Fibroblast of skin of back (primary cell): ENCODE measurements around the gene PCNX1.
A peak's percentile ranks its signal among the peaks of the same experiment; 100 is the strongest.

Experiments
- DNase-seq: peaks from one replicate; pipeline ENCODE4 v3.0.0-alpha.2; 2013

PCNX1 gene

GRCh38 chr14:70889555-70889954 lies 17.7 kb upstream of the PCNX1 start:
- no peak for DNase-seq

DNA sequence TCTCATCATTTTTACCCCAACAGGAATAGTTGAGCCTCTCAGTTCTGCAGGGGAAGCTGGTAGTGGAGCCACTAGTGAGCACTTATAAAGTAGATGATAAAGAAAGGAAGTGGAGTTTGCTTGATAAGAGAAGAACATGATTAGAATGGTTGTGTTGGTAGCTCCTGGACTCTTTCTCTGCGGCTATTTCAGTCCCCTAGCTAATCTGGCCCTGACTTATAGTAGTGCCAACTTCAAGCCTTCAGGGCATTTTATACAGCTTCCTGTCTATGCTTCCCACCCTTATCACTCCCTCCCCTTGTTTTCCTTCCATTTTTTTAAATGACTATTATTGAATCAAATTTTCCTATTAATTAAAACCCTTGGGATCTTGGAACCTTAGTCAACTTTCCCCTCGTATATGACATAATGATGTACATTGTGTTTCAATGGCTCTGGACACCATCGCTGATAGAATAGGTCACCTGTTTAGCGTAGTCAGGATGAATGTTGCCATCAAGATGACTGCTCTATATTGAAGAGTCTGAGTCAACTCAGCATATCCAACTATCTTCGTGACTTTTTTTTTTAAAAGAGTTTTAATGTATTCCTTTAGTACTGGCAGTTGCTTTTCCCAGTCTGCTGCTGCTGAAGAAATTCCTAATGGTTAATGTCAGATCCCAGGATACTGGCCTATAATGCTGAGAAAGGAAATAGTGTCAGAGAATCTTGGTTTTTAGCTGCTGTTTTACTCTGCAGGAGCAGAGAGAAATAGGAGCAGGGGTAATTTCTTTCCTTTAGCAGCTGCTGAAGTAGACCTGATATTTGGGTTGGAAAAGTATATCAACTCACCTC lies 16.2 kb upstream of the PCNX1 start:
- peak; percentile 64 for DNase-seq

DNA sequence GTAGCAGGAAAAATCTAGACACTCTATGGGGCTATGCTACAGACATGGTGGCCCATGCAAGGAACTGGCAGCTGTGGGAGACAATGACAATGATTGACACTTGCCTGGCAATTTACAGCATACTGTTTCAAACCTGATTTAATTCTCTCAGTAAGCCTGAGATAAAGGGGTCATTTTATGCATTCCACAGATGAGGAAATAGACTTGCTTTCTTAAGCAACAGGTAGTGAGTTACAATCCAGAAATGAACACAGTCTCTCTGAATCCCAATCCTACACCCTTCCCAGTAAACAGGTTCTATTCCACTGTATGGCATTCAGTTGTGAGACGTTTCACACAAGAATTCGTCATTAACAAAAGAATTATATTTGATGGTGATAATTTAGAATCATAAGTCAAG lies 15.5 kb upstream of the PCNX1 start:
- no peak for DNase-seq

- DNase-seq: no peak
These were observed 14.0 kb upstream of the PCNX1 start for GRCh38 chr14:70893062-70893845.

GRCh38 chr14:70893858-70894291 lies 13.4 kb upstream of the PCNX1 start:
- no peak for DNase-seq

DNA sequence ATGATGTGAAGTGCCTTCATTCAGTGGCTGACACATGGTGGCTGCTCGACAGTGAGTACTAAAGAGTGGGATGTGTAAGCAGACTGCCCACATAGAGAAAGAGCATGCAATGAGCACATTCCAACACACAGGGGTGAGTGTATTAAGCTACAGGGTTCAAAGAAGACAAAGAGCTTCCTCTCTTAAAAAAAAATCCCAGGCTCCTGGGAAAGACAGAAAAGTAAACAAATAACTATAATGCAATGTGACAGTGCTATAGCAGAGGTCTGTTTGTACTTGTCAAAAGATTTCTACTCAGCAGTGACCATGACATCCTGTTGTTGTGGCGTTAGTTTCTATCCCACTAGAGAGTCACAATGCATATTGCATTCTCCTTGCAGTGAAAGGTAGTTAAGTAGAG lies 12.4 kb upstream of the PCNX1 start:
- peak; percentile 60 for DNase-seq

DNA sequence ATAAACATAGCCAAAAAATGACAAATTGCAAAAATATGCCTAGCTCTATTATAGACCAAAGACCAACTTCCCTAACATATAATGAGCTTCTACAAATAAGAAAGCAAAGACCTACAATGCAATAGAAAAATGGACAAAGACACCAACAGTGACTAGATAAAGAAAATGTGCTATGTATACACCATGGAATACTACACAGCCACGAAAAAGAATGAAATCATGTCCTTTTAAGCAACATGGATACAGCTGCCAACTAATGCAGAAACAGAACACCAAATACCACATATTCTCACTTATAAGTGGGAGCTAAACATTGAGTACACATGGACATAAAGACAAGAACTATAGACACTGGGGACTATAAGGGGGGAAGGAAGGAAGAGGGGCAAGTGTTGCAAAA lies 10.9 kb upstream of the PCNX1 start:
- no peak for DNase-seq

GRCh38 chr14:70896981-70897380 lies 10.3 kb upstream of the PCNX1 start:
- DNase-seq: peak; percentile 68

- DNase-seq: peak; percentile 83
These were observed 9.8 kb upstream of the PCNX1 start for GRCh38 chr14:70897464-70897863.

- DNase-seq: peak; percentile 65
These were observed 9.0 kb upstream of the PCNX1 start for GRCh38 chr14:70898111-70898745.

DNA sequence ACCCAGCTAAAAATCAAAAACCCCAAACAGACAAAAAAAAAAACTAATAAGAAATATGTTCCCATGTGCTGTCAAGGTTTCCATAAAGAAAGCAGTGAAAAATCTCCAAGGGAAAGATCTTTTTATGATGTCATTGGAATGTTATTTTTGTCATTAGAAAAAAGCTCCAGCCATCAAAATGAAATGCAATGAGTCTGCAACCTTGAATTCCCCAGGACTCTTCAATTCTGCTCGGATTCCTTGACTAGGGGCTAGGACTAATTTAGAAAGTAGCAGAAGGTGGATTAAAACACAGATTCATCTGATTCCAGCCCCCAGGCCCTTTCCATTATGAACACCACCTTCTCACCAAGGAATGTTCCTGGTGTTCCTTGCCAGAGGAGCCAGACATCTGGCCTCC lies 6.0 kb upstream of the PCNX1 start:
- DNase-seq: peak; percentile 90

DNA sequence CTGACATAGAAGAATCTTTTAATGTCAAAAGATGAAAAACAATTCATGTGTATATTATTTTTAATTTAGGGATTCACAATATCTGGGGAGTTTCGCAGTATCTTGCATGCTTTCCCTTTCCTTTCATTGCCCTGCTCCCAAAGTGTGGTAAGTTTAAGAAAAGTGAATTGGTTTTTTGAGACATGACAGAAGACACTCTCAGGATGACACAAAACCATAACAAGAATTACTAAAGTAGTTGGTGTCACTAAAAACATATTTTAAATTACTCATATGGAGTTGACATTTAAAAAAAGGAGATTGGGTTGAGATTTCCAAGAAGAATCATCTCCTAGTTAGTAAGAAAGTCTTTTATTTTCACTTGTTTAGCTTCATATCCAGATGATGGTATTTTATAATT lies 5.1 kb upstream of the PCNX1 start:
- DNase-seq: peak; percentile 30

- no peak for DNase-seq
These were observed 2.9 kb upstream of the PCNX1 start for GRCh38 chr14:70904373-70904772.

DNA sequence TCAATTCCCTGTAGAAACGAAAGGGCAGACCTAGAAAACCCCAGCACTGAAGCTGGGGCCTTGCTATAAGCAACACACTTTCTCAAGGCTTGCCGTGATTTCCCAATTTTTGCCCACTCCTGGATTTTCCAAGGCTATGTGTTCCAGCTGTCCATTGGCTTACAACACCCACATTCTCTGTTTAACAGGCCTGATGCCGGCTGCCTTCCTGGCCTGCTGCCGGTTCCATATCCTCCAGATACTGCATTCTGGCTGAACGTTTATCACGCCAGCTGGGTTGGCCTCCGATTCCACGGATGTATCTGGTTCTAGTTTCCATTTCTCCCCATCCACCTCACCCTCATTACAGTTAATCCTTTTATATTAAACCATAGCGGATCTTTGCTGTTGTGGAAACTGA lies 2.0 kb upstream of the PCNX1 start:
- DNase-seq: no peak

DNA sequence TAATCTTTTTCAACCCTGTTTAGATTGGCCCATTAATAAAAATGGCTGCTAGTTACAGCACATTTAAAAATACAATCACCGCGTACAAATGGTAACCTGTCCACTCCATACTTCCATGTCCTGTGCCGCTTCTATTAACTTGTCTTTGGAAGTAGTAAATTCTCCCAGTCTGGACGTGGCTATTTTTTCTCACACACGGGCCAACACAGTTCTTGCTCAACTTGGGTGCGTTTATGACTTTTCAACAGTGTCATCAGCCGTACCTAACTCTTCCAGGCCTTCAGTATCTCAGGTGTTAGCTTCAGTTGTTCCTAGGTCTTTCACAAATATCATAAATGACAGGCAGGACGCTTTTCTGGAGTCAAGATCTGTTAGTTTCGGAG lies 475 bp upstream of the PCNX1 start:
- no peak for DNase-seq

- peak; percentile 70 for DNase-seq
These were observed 1.0 kb downstream of the PCNX1 start for GRCh38 chr14:70907996-70908934.

DNA sequence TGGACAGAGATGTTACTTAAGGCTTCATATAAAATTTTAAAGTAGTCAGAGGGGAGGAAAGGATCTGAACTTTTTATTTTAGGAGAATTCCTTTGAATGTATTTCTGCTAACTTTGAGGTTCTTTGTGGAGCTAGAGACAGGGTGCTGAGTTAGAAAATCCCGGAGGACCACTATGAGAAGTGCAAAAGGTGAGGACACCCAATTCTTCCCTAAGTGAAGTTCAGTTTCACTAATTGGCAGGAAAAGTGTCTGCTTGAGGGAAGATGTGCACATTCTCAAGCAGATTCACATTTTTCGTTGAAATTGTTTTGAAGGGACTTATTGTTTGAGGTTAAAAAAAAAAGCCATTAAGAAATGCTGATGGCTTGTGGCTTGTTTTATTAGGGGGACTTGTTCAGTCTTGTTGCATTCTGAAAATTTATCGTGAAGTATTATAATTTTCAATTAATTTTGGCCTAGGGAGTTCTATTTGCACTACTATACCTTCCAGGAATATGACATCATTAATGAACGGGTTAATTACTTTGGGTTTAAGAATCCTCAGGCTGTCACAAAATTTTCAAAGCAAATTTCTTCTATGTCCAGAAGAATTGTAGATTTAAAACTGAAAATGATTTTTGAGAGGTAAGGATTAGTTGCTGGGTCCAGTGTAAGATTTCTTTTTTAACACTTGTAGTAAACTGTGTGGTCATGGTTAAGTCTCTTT lies 1.8 kb downstream of the PCNX1 start:
- no peak for DNase-seq

DNA sequence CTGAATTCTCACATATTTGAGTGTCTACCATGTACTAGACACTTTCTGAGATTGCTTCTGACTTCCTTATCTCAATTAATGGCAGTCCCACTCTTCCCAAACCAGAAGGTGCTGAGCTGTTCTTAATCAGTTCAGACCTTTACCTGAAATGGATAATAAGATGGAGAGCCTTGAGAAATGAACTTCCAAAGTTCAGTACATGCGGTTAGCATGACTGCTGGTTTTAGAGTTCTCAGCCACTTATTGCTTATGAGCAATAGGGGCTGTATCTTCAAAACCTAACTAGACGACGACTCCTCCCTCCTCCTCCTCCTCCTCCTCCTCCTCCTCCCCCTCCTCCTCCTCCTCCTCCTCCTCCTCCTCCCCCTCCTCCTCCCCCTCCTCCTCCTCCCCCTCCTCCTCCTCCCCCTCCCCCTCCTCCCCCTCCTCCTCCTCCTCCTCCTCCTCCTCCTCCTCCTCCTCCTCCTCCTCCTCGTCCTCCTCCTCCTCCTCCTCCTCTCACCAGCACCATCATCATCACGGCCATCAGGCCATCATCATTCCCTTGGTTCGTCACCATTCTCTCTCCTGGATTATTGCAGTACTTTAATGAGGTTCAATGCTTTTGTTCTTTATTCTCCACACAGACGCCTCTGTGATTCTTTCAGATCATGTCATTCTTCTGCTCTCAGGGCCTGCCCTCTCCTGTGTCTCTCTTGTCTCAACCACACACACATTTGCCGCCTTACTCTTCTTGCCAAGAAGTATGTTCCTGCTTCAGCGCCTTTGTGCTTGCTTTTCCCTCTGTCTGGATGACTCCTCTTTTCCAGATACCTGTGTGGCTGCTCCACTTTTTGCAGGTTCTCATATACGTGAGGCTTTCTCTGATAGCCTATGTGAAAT lies 2.7 kb downstream of the PCNX1 start:
- no peak for DNase-seq

DNA sequence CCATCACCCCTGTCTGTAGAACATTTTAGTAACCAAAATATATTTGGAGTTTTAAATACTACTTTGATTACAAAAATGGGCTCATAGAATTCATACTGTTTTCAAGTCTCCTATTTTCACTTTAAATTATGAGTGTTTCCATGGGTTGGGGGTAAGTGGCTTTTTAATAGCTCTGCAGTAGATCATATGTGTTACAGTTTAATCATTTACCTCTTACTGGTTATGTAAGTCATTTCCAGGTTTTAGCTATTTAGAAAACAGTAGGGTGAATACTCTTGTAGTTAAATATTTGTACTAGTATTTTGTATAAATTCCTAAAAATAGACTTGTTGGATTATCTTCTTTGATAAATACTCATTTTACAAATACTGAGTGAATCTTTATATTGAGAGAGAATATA lies 8.2 kb downstream of the PCNX1 start:
- no peak for DNase-seq

DNA sequence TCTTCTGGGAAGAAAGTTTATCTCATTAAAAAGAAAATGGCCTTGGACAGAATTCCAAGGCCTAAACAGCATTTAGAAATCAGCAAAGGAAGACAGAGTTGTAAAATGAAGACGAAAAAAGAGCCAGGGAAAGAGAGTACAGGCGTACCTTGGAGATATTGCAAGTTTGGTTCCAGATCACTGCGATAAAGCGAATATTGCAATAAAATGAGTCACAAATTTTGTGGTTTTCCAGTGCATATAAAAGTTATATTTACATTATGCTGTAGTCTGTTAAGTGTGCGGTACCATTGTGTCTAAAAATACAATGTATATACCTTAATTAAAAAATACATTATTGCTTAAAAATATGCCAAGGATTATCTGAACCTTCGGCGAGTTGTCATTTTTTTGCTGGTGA lies 9.0 kb downstream of the PCNX1 start:
- no peak for DNase-seq

DNA sequence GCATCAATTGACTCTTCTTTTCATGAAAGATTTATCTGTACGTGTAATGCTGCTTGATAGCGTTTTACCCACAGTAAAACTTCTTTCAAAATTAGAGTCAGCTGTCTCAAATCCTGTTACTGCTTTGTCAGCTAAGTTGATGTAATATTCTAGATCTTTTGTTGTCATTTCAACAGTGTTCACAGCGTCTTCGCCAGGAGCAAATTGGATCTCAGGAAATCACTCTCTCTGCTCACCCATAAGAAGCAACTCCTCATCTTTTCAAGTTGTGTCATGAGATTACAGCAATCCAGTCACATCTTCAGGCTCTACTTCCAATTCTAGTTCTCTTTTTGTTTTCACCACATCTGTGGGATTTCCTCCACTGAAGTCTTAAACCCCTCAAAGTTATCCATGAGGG lies 9.5 kb downstream of the PCNX1 start:
- DNase-seq: no peak
